Peyer's patch (tissue), 4 donors: ENCODE data around the gene CDC20.

Experiments
- POLR2A ChIP-seq, 2 donors: fragments of 450-650 bp; IDR thresholded peaks; one replicate each; pipeline ENCODE4 v1.5.1; 2017; ENCODE audit warnings: antibody characterized with exemption in 2 of 2, mild to moderate bottlenecking in 2 of 2, moderate library complexity in 2 of 2
- TF ChIP-seq, protein P1 (sequence below), 6 experiments: fragments of 450-650 bp in 4 of 6; fragments of 200-600 bp in 2 of 6; sonication (generic) in 1 of 6; IDR thresholded peaks; one replicate each; pipeline ENCODE4 v1.5.1; 2017 to 2019; ENCODE audit warnings: antibody characterized with exemption in 6 of 6, mild to moderate bottlenecking in 3 of 6, moderate library complexity in 1 of 6

DNA sequence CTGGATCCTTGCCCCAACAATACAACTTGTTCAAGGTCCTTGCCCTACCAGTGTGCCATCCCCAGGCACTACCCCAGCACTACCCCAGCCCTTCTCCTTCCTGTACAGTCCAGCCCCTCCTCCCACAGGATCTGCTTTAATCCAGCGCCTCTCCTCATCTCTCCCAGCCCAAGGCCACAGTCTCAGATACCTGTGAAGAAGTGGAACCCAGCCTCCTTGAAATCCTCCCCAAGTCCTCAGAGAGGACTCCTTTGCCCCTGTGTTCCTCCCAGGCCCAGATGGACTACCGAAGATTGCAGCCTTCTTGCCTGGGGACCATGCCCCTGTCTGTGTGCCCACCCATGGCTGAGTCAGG is 6.5 kb upstream of the CDC20 start:
- TF ChIP-seq, protein P1, sequence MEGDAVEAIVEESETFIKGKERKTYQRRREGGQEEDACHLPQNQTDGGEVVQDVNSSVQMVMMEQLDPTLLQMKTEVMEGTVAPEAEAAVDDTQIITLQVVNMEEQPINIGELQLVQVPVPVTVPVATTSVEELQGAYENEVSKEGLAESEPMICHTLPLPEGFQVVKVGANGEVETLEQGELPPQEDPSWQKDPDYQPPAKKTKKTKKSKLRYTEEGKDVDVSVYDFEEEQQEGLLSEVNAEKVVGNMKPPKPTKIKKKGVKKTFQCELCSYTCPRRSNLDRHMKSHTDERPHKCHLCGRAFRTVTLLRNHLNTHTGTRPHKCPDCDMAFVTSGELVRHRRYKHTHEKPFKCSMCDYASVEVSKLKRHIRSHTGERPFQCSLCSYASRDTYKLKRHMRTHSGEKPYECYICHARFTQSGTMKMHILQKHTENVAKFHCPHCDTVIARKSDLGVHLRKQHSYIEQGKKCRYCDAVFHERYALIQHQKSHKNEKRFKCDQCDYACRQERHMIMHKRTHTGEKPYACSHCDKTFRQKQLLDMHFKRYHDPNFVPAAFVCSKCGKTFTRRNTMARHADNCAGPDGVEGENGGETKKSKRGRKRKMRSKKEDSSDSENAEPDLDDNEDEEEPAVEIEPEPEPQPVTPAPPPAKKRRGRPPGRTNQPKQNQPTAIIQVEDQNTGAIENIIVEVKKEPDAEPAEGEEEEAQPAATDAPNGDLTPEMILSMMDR (IDR thresholded peaks at IDR 0.05) = no peak
- TF ChIP-seq POLR2A (IDR thresholded peaks at IDR 0.05) = no peak
